ENCODE data around the gene LRRC61. TPM values are rescaled to one million over a fixed set of nuclear protein-coding genes. Genes with fewer than 3 reads are reported as not detected.

LRRC61 gene
- total RNA-seq, 1 donor from 2014 or later, result 13.0 TPM

- DNase-seq (ENCODE audit: extremely low spot score, unreplicated experiment), result no peak
- no peak overlapping the region for H3K4me3 Mint-ChIP-seq
- peaks cover 34% of the 10 kb centered on the region for H3K4me1 Mint-ChIP-seq (ENCODE audit: unreplicated experiment)
- no peaks in the 10 kb centered on the region for H3K9me3 Mint-ChIP-seq
- peaks cover 16% of the 10 kb centered on the region for H3K27me3 Mint-ChIP-seq
- no peaks in the 10 kb centered on the region for H3K36me3 Mint-ChIP-seq
- no peak for TF ChIP-seq CTCF (conservative IDR thresholded peaks at IDR 0.05)
- H3K27ac Mint-ChIP-seq, result peak overlapping the region; percentile 62
These were observed 15.1 kb downstream of the LRRC61 start for GRCh38 chr7:150338166-150338829.

- no peaks in the 10 kb centered on the region for H3K36me3 Mint-ChIP-seq
- no peak overlapping the region for H3K27ac Mint-ChIP-seq
- H3K4me1 Mint-ChIP-seq (ENCODE audit: unreplicated experiment), result peaks cover 34% of the 10 kb centered on the region
- H3K4me3 Mint-ChIP-seq, result peak overlapping the region; percentile 75
- no peaks in the 10 kb centered on the region for H3K9me3 Mint-ChIP-seq
- H3K27me3 Mint-ChIP-seq, result peaks cover 17% of the 10 kb centered on the region
- TF ChIP-seq CTCF (conservative IDR thresholded peaks at IDR 0.05), result no peak
- no peak for DNase-seq (ENCODE audit: extremely low spot score, unreplicated experiment)
These were observed 16.3 kb downstream of the LRRC61 start for GRCh38 chr7:150339409-150339809.

- Mint-ChIP-seq H3K27ac (no peak overlapping the region), H3K4me1 (ENCODE audit: unreplicated experiment) (peaks cover 31% of the 10 kb centered on the region), H3K27me3 (peaks cover 17% of the 10 kb centered on the region), H3K4me3 (peak overlapping the region; percentile 75), H3K36me3 (no peaks in the 10 kb centered on the region), H3K9me3 (no peaks in the 10 kb centered on the region)
- no peak for TF ChIP-seq CTCF (conservative IDR thresholded peaks at IDR 0.05)
- no peak for DNase-seq (ENCODE audit: extremely low spot score, unreplicated experiment)
These were observed 17.0 kb downstream of the LRRC61 start for GRCh38 chr7:150340024-150340749.

GRCh38 chr7:150340875-150341262 lies 17.7 kb downstream of the LRRC61 start:
- H3K27ac Mint-ChIP-seq, result no peak overlapping the region
- H3K27me3 Mint-ChIP-seq, result peaks cover 17% of the 10 kb centered on the region
- TF ChIP-seq CTCF (conservative IDR thresholded peaks at IDR 0.05), result no peak
- H3K36me3 Mint-ChIP-seq, result no peaks in the 10 kb centered on the region
- no peaks in the 10 kb centered on the region for H3K9me3 Mint-ChIP-seq
- H3K4me3 Mint-ChIP-seq, result peak overlapping the region; percentile 87
- no peak for DNase-seq (ENCODE audit: extremely low spot score, unreplicated experiment)
- peaks cover 27% of the 10 kb centered on the region for H3K4me1 Mint-ChIP-seq (ENCODE audit: unreplicated experiment)

- Mint-ChIP-seq H3K27me3 (peaks cover 18% of the 10 kb centered on the region), H3K9me3 (no peaks in the 10 kb centered on the region), H3K4me3 (peak within 1 kb of the TSS; percentile 87), H3K27ac (peak within 1 kb of the TSS; percentile 29), H3K4me1 (ENCODE audit: unreplicated experiment) (peaks cover 32% of the 10 kb centered on the region), H3K36me3 (no peaks in the 10 kb centered on the region)
- no peak for TF ChIP-seq CTCF (conservative IDR thresholded peaks at IDR 0.05)
- no peak for DNase-seq (ENCODE audit: extremely low spot score, unreplicated experiment)
These were observed 18.3 kb downstream of the LRRC61 start, which contains the start of gene RARRES2 for GRCh38 chr7:150341263-150342120. Gene RARRES2, minus strand, starts transcription at chr7:150341629. Its CDS starts 1,020 bp downstream, at chr7:150340609.
